CD4-positive, alpha-beta memory T cell (primary cell): Measurements from ENCODE around the gene CFAP61. TPM values are rescaled to one million over a fixed set of nuclear protein-coding genes. Genes with fewer than 3 reads are reported as not detected.

Experiments
- CTCF ChIA-PET: fragments of 350-600 bp; sonication (Branson Sonifier 250); formaldehyde crosslinking; loops from one replicate; lab custom pipeline; 2021; ENCODE audit warnings: inconsistent platforms; ENCODE audit not compliant: partially characterized antibody; lab: Charles Lee
- POLR2A ChIA-PET: fragments of 350-600 bp; sonication (Branson Sonifier 250); formaldehyde crosslinking; loops from one replicate; lab custom pipeline; 2021; ENCODE audit not compliant: partially characterized antibody; lab: Charles Lee
- DNase-seq, 5 donors: peaks; one replicate each; pipeline versions ENCODE4 v3.0.0 to v3.0.0-alpha.2; 2020 to 2022; ENCODE audit warnings: mixed read lengths in 1 of 5
- H3K27ac ChIP-seq: one replicate; pipeline ENCODE4 v1.7.0; 2013; ENCODE audit warnings: low read depth, low read length
- H3K27me3 ChIP-seq: 2 replicates; pipeline ENCODE4 v1.7.0; 2013; ENCODE audit warnings: mild to moderate bottlenecking, low read length, moderate library complexity; ENCODE audit not compliant: insufficient read depth
- H3K36me3 ChIP-seq: 2 replicates; pipeline ENCODE4 v1.7.0; 2013; ENCODE audit warnings: mild to moderate bottlenecking, low read length, moderate library complexity; ENCODE audit not compliant: insufficient read depth
- H3K4me1 ChIP-seq: 2 replicates; pipeline ENCODE4 v1.7.0; 2013; ENCODE audit warnings: mild to moderate bottlenecking, low read length, moderate library complexity; ENCODE audit not compliant: insufficient read depth
- H3K4me3 ChIP-seq, 2 donors: one replicate each; pipeline ENCODE4 v1.7.0; 2013; ENCODE audit warnings: low read length in 2 of 2, mild to moderate bottlenecking in 1 of 2
- H3K9me3 ChIP-seq, 2 donors: one replicate each; pipeline ENCODE4 v1.7.0; 2013; ENCODE audit warnings: low read length in 2 of 2, control low read depth in 1 of 2; ENCODE audit not compliant: control insufficient read depth in 1 of 2
- H3K27ac Mint-ChIP-seq, 7 donors: one replicate each; pipeline ENCODE4 v1.8.0; 2020 to 2021; ENCODE audit warnings: mixed read lengths in 7 of 7, mild to moderate bottlenecking in 6 of 7, inconsistent platforms in 3 of 7, moderate library complexity in 3 of 7
- H3K27me3 Mint-ChIP-seq, 2 donors: one replicate each; pipeline ENCODE4 v1.8.0; 2020 to 2021; ENCODE audit warnings: mixed read lengths in 2 of 2
- H3K36me3 Mint-ChIP-seq, 2 donors: one replicate each; pipeline ENCODE4 v1.8.0; 2020 to 2021; ENCODE audit warnings: mixed read lengths in 2 of 2, inconsistent platforms in 1 of 2, mild to moderate bottlenecking in 1 of 2
- H3K4me1 Mint-ChIP-seq, 4 donors: one replicate each; pipeline ENCODE4 v1.8.0; 2020 to 2021; ENCODE audit warnings: mixed read lengths in 4 of 4, mild to moderate bottlenecking in 1 of 4
- H3K4me3 Mint-ChIP-seq, 8 donors: one replicate each; pipeline ENCODE4 v1.8.0; 2020 to 2021; ENCODE audit warnings: mixed read lengths in 8 of 8, mild to moderate bottlenecking in 7 of 8, moderate library complexity in 6 of 8, inconsistent platforms in 3 of 8
- H3K9me3 Mint-ChIP-seq, 8 donors: one replicate each; pipeline ENCODE4 v1.8.0; 2020 to 2021; ENCODE audit warnings: mixed read lengths in 8 of 8, mild to moderate bottlenecking in 5 of 8, inconsistent platforms in 3 of 8, moderate library complexity in 1 of 8
- intact Hi-C: fragments of 100-400 bp; cut with micrococcal nuclease; formaldehyde crosslinking; loops from one replicate; pipeline ENCODE4 v1.15.1; 2023
- polyA plus RNA-seq, 2 donors: library from polyadenylated mRNA; unstranded; fragments of 300-500 nt; fragmentation: Illumina TruSeq; gene quantifications; one replicate each; pipeline ENCODE4 v1.2.3, GENCODE V29; 2021
- total RNA-seq, 2 experiments: library from RNA; stranded (reverse); gene quantifications; one replicate each; pipeline ENCODE4 v1.2.3, GENCODE V29; 2021

Gene CFAP61
- total and polyA plus RNA-seq, 4 experiments from 2014 or later = not detected

GRCh38 chr20:20297181-20297580, 244.8 kb downstream of the CFAP61 start:
- Histone ChIP-seq H3K4me1 (no peaks in the 10 kb centered on the region), H3K27me3 (no peaks in the 10 kb centered on the region), H3K9me3 (no peaks in the 10 kb centered on the region), H3K36me3 (no peaks in the 10 kb centered on the region), H3K4me3 (no peak overlapping the region), H3K27ac (no peak overlapping the region)
- no peak overlapping the region for H3K27ac Mint-ChIP-seq
- H3K27me3 Mint-ChIP-seq = peaks cover 0 to 4% of the 10 kb centered on the region in 2 donors
- DNase-seq = no peak
- H3K4me1 Mint-ChIP-seq = no peaks in the 10 kb centered on the region
- H3K36me3 Mint-ChIP-seq = no peaks in the 10 kb centered on the region
- intact Hi-C loops = no loop called here
- H3K4me3 Mint-ChIP-seq = no peak overlapping the region
- CTCF ChIA-PET = no interaction called here
- POLR2A ChIA-PET = no interaction called here
- H3K9me3 Mint-ChIP-seq = peaks cover 0 to 3% (median 0%) of the 10 kb centered on the region in 8 donors

GRCh38 chr20:20297752-20298151, 245.4 kb downstream of the CFAP61 start:
- H3K27me3 ChIP-seq = no peaks in the 10 kb centered on the region
- no peak overlapping the region for H3K27ac ChIP-seq
- no peaks in the 10 kb centered on the region for H3K4me1 ChIP-seq
- ChIA-PET POLR2A (no interaction called here), CTCF (no interaction called here)
- no peaks in the 10 kb centered on the region for H3K9me3 ChIP-seq
- Mint-ChIP-seq H3K4me1 (no peaks in the 10 kb centered on the region), H3K36me3 (no peaks in the 10 kb centered on the region), H3K27ac (no peak overlapping the region), H3K4me3 (no peak overlapping the region), H3K27me3 (peaks cover 0 to 4% of the 10 kb centered on the region in 2 donors), H3K9me3 (peaks cover 0 to 3% (median 0%) of the 10 kb centered on the region in 8 donors)
- H3K36me3 ChIP-seq = no peaks in the 10 kb centered on the region
- DNase-seq = no peak
- intact Hi-C loops = no loop called here
- no peak overlapping the region for H3K4me3 ChIP-seq

GRCh38 chr20:20299904-20300303, 247.6 kb downstream of the CFAP61 start:
- POLR2A ChIA-PET = no interaction called here
- Mint-ChIP-seq H3K4me3 (no peak overlapping the region), H3K36me3 (no peaks in the 10 kb centered on the region), H3K27ac (no peak overlapping the region), H3K4me1 (no peaks in the 10 kb centered on the region), H3K27me3 (peaks cover 0 to 7% of the 10 kb centered on the region in 2 donors), H3K9me3 (peaks cover 0 to 3% (median 0%) of the 10 kb centered on the region in 8 donors)
- DNase-seq = no peak
- no peak overlapping the region for H3K27ac ChIP-seq
- H3K4me3 ChIP-seq = no peak overlapping the region
- CTCF ChIA-PET = interaction anchor here (1.1 kb wide), 1 partner anchor 10 kb away, joined by 3 read pairs; no protein-coding TSS in a partner anchor
- no peaks in the 10 kb centered on the region for H3K27me3 ChIP-seq
- H3K4me1 ChIP-seq = no peaks in the 10 kb centered on the region
- no peaks in the 10 kb centered on the region for H3K36me3 ChIP-seq
- intact Hi-C loops = no loop called here
- H3K9me3 ChIP-seq = no peaks in the 10 kb centered on the region

GRCh38 chr20:20303320-20303719, 251.0 kb downstream of the CFAP61 start:
- H3K4me1 ChIP-seq = no peaks in the 10 kb centered on the region
- no peaks in the 10 kb centered on the region for H3K4me1 Mint-ChIP-seq

GRCh38 chr20:20303742-20304141, 251.4 kb downstream of the CFAP61 start:
- Histone ChIP-seq H3K27ac (no peak overlapping the region), H3K9me3 (no peaks in the 10 kb centered on the region), H3K4me3 (no peak overlapping the region), H3K36me3 (no peaks in the 10 kb centered on the region), H3K4me1 (no peaks in the 10 kb centered on the region), H3K27me3 (no peaks in the 10 kb centered on the region)
- H3K4me1 Mint-ChIP-seq = no peaks in the 10 kb centered on the region
- POLR2A ChIA-PET = no interaction called here
- no peak for DNase-seq
- H3K9me3 Mint-ChIP-seq = peaks cover 0 to 2% (median 0%) of the 10 kb centered on the region in 8 donors
- H3K4me3 Mint-ChIP-seq = no peak overlapping the region
- H3K27ac Mint-ChIP-seq = no peak overlapping the region
- CTCF ChIA-PET = no interaction called here
- intact Hi-C loops = no loop called here
- no peaks in the 10 kb centered on the region for H3K36me3 Mint-ChIP-seq
- peaks cover 6 to 7% of the 10 kb centered on the region in 2 donors for H3K27me3 Mint-ChIP-seq

More at GRCh38 chr20:20303320-20303719, 251.0 kb downstream of the CFAP61 start:
- Mint-ChIP-seq H3K27ac (no peak overlapping the region), H3K27me3 (peaks cover 7 to 9% of the 10 kb centered on the region in 2 donors), H3K36me3 (no peaks in the 10 kb centered on the region), H3K9me3 (peaks cover 0 to 2% (median 0%) of the 10 kb centered on the region in 8 donors), H3K4me3 (no peak overlapping the region)
- Histone ChIP-seq H3K4me3 (no peak overlapping the region), H3K36me3 (no peaks in the 10 kb centered on the region), H3K27ac (no peak overlapping the region), H3K9me3 (no peaks in the 10 kb centered on the region), H3K27me3 (no peaks in the 10 kb centered on the region)
- ChIA-PET CTCF (no interaction called here), POLR2A (no interaction called here)
- intact Hi-C loops = no loop called here
- DNase-seq = no peak

GRCh38 chr20:20304942-20305341, 252.6 kb downstream of the CFAP61 start:
- intact Hi-C loops = no loop called here
- no peaks in the 10 kb centered on the region for H3K4me1 ChIP-seq
- Mint-ChIP-seq H3K27me3 (peaks cover 6 to 7% of the 10 kb centered on the region in 2 donors), H3K36me3 (no peaks in the 10 kb centered on the region), H3K4me3 (no peak overlapping the region), H3K27ac (no peak overlapping the region), H3K9me3 (peaks cover 0 to 2% (median 0%) of the 10 kb centered on the region in 8 donors), H3K4me1 (no peaks in the 10 kb centered on the region)
- no peaks in the 10 kb centered on the region for H3K27me3 ChIP-seq
- no peaks in the 10 kb centered on the region for H3K36me3 ChIP-seq
- ChIA-PET CTCF (no interaction called here), POLR2A (no interaction called here)
- no peaks in the 10 kb centered on the region for H3K9me3 ChIP-seq
- no peak overlapping the region for H3K27ac ChIP-seq
- no peak overlapping the region for H3K4me3 ChIP-seq
- no peak for DNase-seq

- no peaks in the 10 kb centered on the region for H3K4me1 ChIP-seq
- Mint-ChIP-seq H3K9me3 (peaks cover 0 to 3% (median 0%) of the 10 kb centered on the region in 8 donors), H3K36me3 (no peaks in the 10 kb centered on the region), H3K4me3 (no peak overlapping the region), H3K4me1 (no peaks in the 10 kb centered on the region), H3K27ac (no peak overlapping the region), H3K27me3 (peaks cover 3 to 11% of the 10 kb centered on the region in 2 donors)
- ChIA-PET POLR2A (no interaction called here), CTCF (no interaction called here)
- H3K9me3 ChIP-seq = no peaks in the 10 kb centered on the region
- DNase-seq = no peak
- H3K4me3 ChIP-seq = no peak overlapping the region
- H3K27ac ChIP-seq = no peak overlapping the region
- intact Hi-C loops = no loop called here
- no peaks in the 10 kb centered on the region for H3K27me3 ChIP-seq
- no peaks in the 10 kb centered on the region for H3K36me3 ChIP-seq
Observed at GRCh38 chr20:20312562-20312961, 260.2 kb downstream of the CFAP61 start.

GRCh38 chr20:20317195-20317594, 264.9 kb downstream of the CFAP61 start:
- Histone ChIP-seq H3K4me1 (no peaks in the 10 kb centered on the region), H3K27me3 (no peaks in the 10 kb centered on the region), H3K36me3 (no peaks in the 10 kb centered on the region), H3K9me3 (no peaks in the 10 kb centered on the region), H3K4me3 (no peak overlapping the region), H3K27ac (no peak overlapping the region)
- ChIA-PET POLR2A (no interaction called here), CTCF (no interaction called here)
- Mint-ChIP-seq H3K9me3 (peaks cover 0 to 5% (median under 1%) of the 10 kb centered on the region in 8 donors), H3K27ac (no peak overlapping the region), H3K4me3 (no peak overlapping the region), H3K36me3 (no peaks in the 10 kb centered on the region), H3K27me3 (peaks cover 4 to 10% of the 10 kb centered on the region in 2 donors), H3K4me1 (no peaks in the 10 kb centered on the region)
- no peak for DNase-seq
- intact Hi-C loops = no loop called here
